IMR-90 (cell line): ENCODE data around the gene DIPK1B. TPM values are rescaled to one million over a fixed set of nuclear protein-coding genes. Genes with fewer than 3 reads are reported as not detected.

Experiments used
- ATAC-seq: fragments of 200-7000 bp; cut with Tn5 transposase; 2 replicates; pipeline ENCODE4 v1.9.1; 2020; ENCODE audit warnings: low read depth, mild to moderate bottlenecking, moderate library complexity
- BruUV-seq: library from RNA; stranded (reverse); fragments of 400-500 nt; replicated peaks from 2 replicates; lab custom pipeline; 2021; lab: Mats Ljungman, UMichigan
- CTCF ChIA-PET: fragments of 300-600 bp; formaldehyde crosslinking; extraction: SDS; loops from one replicate; lab custom pipeline; 2021; ENCODE audit warnings: antibody characterized with exemption; lab: Yijun Ruan, JAX
- POLR2A ChIA-PET: fragments of 300-600 bp; sonication (Branson Sonifier 250); formaldehyde crosslinking; loops from one replicate; lab custom pipeline; 2022; ENCODE audit warnings: antibody characterized with exemption; ENCODE audit not compliant: unreplicated experiment; lab: Charles Lee
- DNase-seq: peaks from one replicate; pipeline ENCODE4 v3.0.0; 2013
- H2AFZ ChIP-seq: replicated peaks from 2 replicates; pipeline ENCODE3; 2013; ENCODE audit warnings: low read length, mild to moderate bottlenecking; ENCODE audit not compliant: poor library complexity
- H2AK5ac ChIP-seq: 2 replicates; pipeline ENCODE4 v1.6.1; 2013; ENCODE audit warnings: low read depth, low read length, inconsistent platforms
- H2AK9ac ChIP-seq: replicated peaks from 2 replicates; pipeline ENCODE3; 2013; ENCODE audit warnings: mild to moderate bottlenecking, low read depth, low read length, moderate library complexity; ENCODE audit not compliant: poor library complexity
- H2BK120ac ChIP-seq: 2 replicates; pipeline ENCODE4 v1.6.1; 2013; ENCODE audit warnings: low read depth, low read length, inconsistent platforms
- H2BK15ac ChIP-seq: 3 replicates; pipeline ENCODE4 v1.6.1; 2013; ENCODE audit warnings: low read depth, low read length, inconsistent platforms
- H2BK20ac ChIP-seq: 2 replicates; pipeline ENCODE4 v1.6.1; 2013; ENCODE audit warnings: low read depth, mild to moderate bottlenecking, inconsistent platforms, low read length, moderate library complexity
- H2BK5ac ChIP-seq: 2 replicates; pipeline ENCODE4 v1.6.1; 2013; ENCODE audit warnings: mild to moderate bottlenecking, low read depth, low read length, inconsistent platforms; ENCODE audit not compliant: poor library complexity, severe bottlenecking
- H3K14ac ChIP-seq: replicated peaks from 2 replicates; pipeline ENCODE4 v1.6.1; 2013; ENCODE audit warnings: low read depth, low read length, inconsistent platforms
- H3K18ac ChIP-seq: 2 replicates; pipeline ENCODE4 v1.6.1; 2013; ENCODE audit warnings: low read depth, low read length, control low read depth
- H3K23ac ChIP-seq: 2 replicates; pipeline ENCODE4 v1.6.1; 2013; ENCODE audit warnings: low read depth, low read length, inconsistent platforms
- H3K27ac ChIP-seq: 2 replicates; pipeline ENCODE4 v1.5.1; 2013; ENCODE audit warnings: mild to moderate bottlenecking, control low read depth, low read length; ENCODE audit not compliant: insufficient read depth
- H3K27me3 ChIP-seq: 2 replicates; pipeline ENCODE4 v1.6.1; 2013; ENCODE audit warnings: low read length; ENCODE audit not compliant: control insufficient read depth, insufficient read depth
- H3K36me3 ChIP-seq: 2 replicates; pipeline ENCODE4 v1.6.1; 2013; ENCODE audit warnings: low read length, mixed read lengths; ENCODE audit not compliant: control insufficient read depth, insufficient read depth
- H3K4ac ChIP-seq: 2 replicates; pipeline ENCODE4 v1.6.1; 2013; ENCODE audit warnings: low read depth, low read length, inconsistent platforms
- H3K4me1 ChIP-seq: 2 replicates; pipeline ENCODE4 v1.6.1; 2013; ENCODE audit warnings: low read length, mixed read lengths; ENCODE audit not compliant: control insufficient read depth, insufficient read depth
- H3K4me2 ChIP-seq: 2 replicates; pipeline ENCODE4 v1.6.1; 2013; ENCODE audit warnings: low read depth, mild to moderate bottlenecking, control low read depth, low read length, moderate library complexity
- H3K4me3 ChIP-seq: 2 replicates; pipeline ENCODE4 v1.5.1; 2013; ENCODE audit warnings: low read depth, mild to moderate bottlenecking, control low read depth, low read length, moderate library complexity; ENCODE audit not compliant: insufficient read depth
- H3K56ac ChIP-seq: 2 replicates; pipeline ENCODE4 v1.6.1; 2013; ENCODE audit warnings: low read length, inconsistent platforms; ENCODE audit not compliant: insufficient read depth; ENCODE audit errors: extremely low read depth
- H3K79me1 ChIP-seq, 2 experiments: 2 replicates each; pipeline ENCODE4 v1.6.1; 2013; ENCODE audit warnings: low read length in 2 of 2, inconsistent platforms in 1 of 2, low read depth in 1 of 2
- H3K9ac ChIP-seq: 2 replicates; pipeline ENCODE4 v1.6.1; 2013; ENCODE audit warnings: low read depth, low read length, control low read depth
- H3K9me1 ChIP-seq: 2 replicates; pipeline ENCODE4 v1.6.1; 2013; ENCODE audit warnings: low read length, inconsistent platforms; ENCODE audit not compliant: insufficient read depth
- H3K9me3 ChIP-seq: 2 replicates; pipeline ENCODE4 v1.6.1; 2013; ENCODE audit warnings: low read length; ENCODE audit not compliant: control insufficient read depth, insufficient read depth
- H4K20me1 ChIP-seq: 2 replicates; pipeline ENCODE4 v1.6.1; 2013; ENCODE audit warnings: low read length, inconsistent platforms; ENCODE audit not compliant: insufficient read depth
- H4K5ac ChIP-seq: 2 replicates; pipeline ENCODE4 v1.6.1; 2013; ENCODE audit warnings: mild to moderate bottlenecking, low read depth, low read length, control low read depth
- H4K8ac ChIP-seq, 2 experiments: 2 replicates each; pipeline ENCODE4 v1.6.1; 2013; ENCODE audit warnings: low read depth in 2 of 2, low read length in 2 of 2, control low read depth in 1 of 2, inconsistent platforms in 1 of 2
- H4K91ac ChIP-seq: 2 replicates; pipeline ENCODE4 v1.6.1; 2013; ENCODE audit warnings: low read depth, low read length, inconsistent platforms; ENCODE audit not compliant: insufficient read depth
- BHLHE40 ChIP-seq: fragments of 150-350 bp; IDR thresholded peaks from 2 replicates; pipeline ENCODE4 v1.6.1; 2016; ENCODE audit warnings: mild to moderate bottlenecking, low read depth, low read length
- CHD1 ChIP-seq: IDR thresholded peaks from 2 replicates; pipeline ENCODE4 v1.6.1; 2012; ENCODE audit warnings: low read depth, low read length, improper control_type of control experiment
- FOS ChIP-seq: fragments of 150-350 bp; IDR thresholded peaks from 2 replicates; pipeline ENCODE4 v1.6.1; 2016; ENCODE audit warnings: low read depth, low read length
- MAZ ChIP-seq: IDR thresholded peaks from 2 replicates; pipeline ENCODE4 v1.6.1; 2012; ENCODE audit warnings: low read depth, mild to moderate bottlenecking, low read length, improper control_type of control experiment, moderate library complexity, borderline replicate concordance
- MXI1 ChIP-seq: IDR thresholded peaks from 2 replicates; pipeline ENCODE4 v1.6.1; 2012; ENCODE audit warnings: low read depth, mild to moderate bottlenecking, low read length, moderate library complexity, borderline replicate concordance
- NFE2L2 ChIP-seq: fragments of 150-350 bp; IDR thresholded peaks from 2 replicates; pipeline ENCODE4 v1.6.1; 2016; ENCODE audit warnings: low read depth, mild to moderate bottlenecking, low read length
- POLR2A ChIP-seq: IDR thresholded peaks from 2 replicates; pipeline ENCODE4 v1.6.1; 2012; ENCODE audit warnings: mild to moderate bottlenecking, low read depth, low read length
- RAD21 ChIP-seq: IDR thresholded peaks from 2 replicates; pipeline ENCODE4 v1.6.1; 2012; ENCODE audit warnings: low read length, improper control_type of control experiment
- RCOR1 ChIP-seq: IDR thresholded peaks from 2 replicates; pipeline ENCODE4 v1.6.1; 2012; ENCODE audit warnings: mild to moderate bottlenecking, low read length, improper control_type of control experiment; ENCODE audit not compliant: insufficient replicate concordance
- RFX5 ChIP-seq: IDR thresholded peaks from 2 replicates; pipeline ENCODE4 v1.8.0; 2012; ENCODE audit warnings: low read depth, mild to moderate bottlenecking, low read length, moderate library complexity
- WGBS, 2 experiments: methylation state at CpG; one replicate each; pipeline versions ENCODE4 v1.1.5 to v1.1.7; 2013; ENCODE audit warnings: missing lambda C conversion rate in 2 of 2; ENCODE audit not compliant: insufficient read length in 1 of 2; ENCODE audit errors: extremely low coverage in 2 of 2; 5-methylcytosine and 5-hydroxymethylcytosine counted together
- dilution Hi-C: fragments of 300-500 bp; cut with HindIII; formaldehyde crosslinking; loops from one replicate; pipeline ENCODE4 v1.14.3; 2018; ENCODE audit warnings: low sequenced_read_pairs; ENCODE audit not compliant: unreplicated experiment
- in situ Hi-C: fragments of 300-500 bp; cut with MboI; formaldehyde crosslinking; loops from 3 replicates; pipeline ENCODE4 v1.14.3; 2019; ENCODE audit warnings: low sequenced_read_pairs, inconsistent platforms, mixed read lengths
- intact Hi-C: fragments of 100-400 bp; cut with micrococcal nuclease; formaldehyde crosslinking; loops from 2 replicates; pipeline ENCODE4 v1.10.0; 2022
- polyA plus RNA-seq, 3 experiments: library from polyadenylated mRNA; depleted of rRNA; stranded (reverse); fragments of >200 nt; gene quantifications; 2 replicates each; pipeline ENCODE4 v1.2.3, GENCODE V29; 2012; ENCODE audit warnings: low replicate concordance in 1 of 3
- total RNA-seq: library from RNA; depleted of rRNA; stranded (reverse); fragments of >200 nt; gene quantifications from 2 replicates; pipeline ENCODE4 v1.2.3, GENCODE V29; 2012
- TF ChIP-seq, protein P1 (sequence below): conservative IDR thresholded peaks from 2 replicates; pipeline ENCODE4 v1.5.1; 2012; ENCODE audit warnings: mild to moderate bottlenecking, low read depth, low read length, improper control_type of control experiment

DIPK1B gene
- total and polyA plus RNA-seq, 2 of the 4 experiments (the other 2 are of a cell fraction), result 3.4 to 7.1 TPM

GRCh38 chr9:136748666-136749611 is 36.6 kb downstream of the DIPK1B start (continued):
- TF ChIP-seq, protein P1, sequence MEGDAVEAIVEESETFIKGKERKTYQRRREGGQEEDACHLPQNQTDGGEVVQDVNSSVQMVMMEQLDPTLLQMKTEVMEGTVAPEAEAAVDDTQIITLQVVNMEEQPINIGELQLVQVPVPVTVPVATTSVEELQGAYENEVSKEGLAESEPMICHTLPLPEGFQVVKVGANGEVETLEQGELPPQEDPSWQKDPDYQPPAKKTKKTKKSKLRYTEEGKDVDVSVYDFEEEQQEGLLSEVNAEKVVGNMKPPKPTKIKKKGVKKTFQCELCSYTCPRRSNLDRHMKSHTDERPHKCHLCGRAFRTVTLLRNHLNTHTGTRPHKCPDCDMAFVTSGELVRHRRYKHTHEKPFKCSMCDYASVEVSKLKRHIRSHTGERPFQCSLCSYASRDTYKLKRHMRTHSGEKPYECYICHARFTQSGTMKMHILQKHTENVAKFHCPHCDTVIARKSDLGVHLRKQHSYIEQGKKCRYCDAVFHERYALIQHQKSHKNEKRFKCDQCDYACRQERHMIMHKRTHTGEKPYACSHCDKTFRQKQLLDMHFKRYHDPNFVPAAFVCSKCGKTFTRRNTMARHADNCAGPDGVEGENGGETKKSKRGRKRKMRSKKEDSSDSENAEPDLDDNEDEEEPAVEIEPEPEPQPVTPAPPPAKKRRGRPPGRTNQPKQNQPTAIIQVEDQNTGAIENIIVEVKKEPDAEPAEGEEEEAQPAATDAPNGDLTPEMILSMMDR, result no peak

- Histone ChIP-seq H2AK5ac (no peak overlapping the region), H2BK5ac (no peak overlapping the region), H3K4me3 (no peak overlapping the region), H2BK15ac (no peak overlapping the region), H3K14ac (no peak overlapping the region), H3K4ac (no peak overlapping the region), H2AFZ (no peak overlapping the region), H2BK20ac (no peak overlapping the region), H3K4me2 (no peak overlapping the region), H3K9me3 (peaks cover 7% of the 10 kb centered on the region), H4K20me1 (no peaks in the 10 kb centered on the region), H3K9me1 (no peaks in the 10 kb centered on the region), H3K79me1 (no peaks in the 10 kb centered on the region), H3K36me3 (no peaks in the 10 kb centered on the region), H3K56ac (no peak overlapping the region), H3K27me3 (peaks cover 13% of the 10 kb centered on the region), H3K27ac (no peak overlapping the region), H3K4me1 (no peaks in the 10 kb centered on the region), H3K9ac (no peak overlapping the region), H3K18ac (no peak overlapping the region), H2BK120ac (no peak overlapping the region), H4K91ac (no peak overlapping the region), H3K23ac (no peak overlapping the region), H4K8ac (no peak overlapping the region), H2AK9ac (no peak overlapping the region), H4K5ac (no peak overlapping the region)
- dilution Hi-C loops (no loop called here), in situ Hi-C loops (no loop called here), intact Hi-C loops (no loop called here)
- WGBS, 2 experiments, result no CpG with 5 or more reads among the region's 2 CpGs
- DNase-seq (peak; percentile 55), ATAC-seq (peak; percentile 80)
- TF ChIP-seq BHLHE40, result no peak
- TF ChIP-seq MAZ, result no peak
- no peak for TF ChIP-seq CHD1
- TF ChIP-seq RFX5, result no peak
- no peak for TF ChIP-seq RCOR1
- TF ChIP-seq POLR2A, result no peak
- TF ChIP-seq RAD21, result no peak
- no peak for TF ChIP-seq MXI1
- TF ChIP-seq NFE2L2, result no peak
- no peak for TF ChIP-seq FOS
- ChIA-PET POLR2A (no interaction called here), CTCF (interaction anchor here (1.0 kb wide), 1 partner anchor 12 kb away, joined by 3 read pairs; no protein-coding TSS in a partner anchor)
- BruUV-seq, result no TSS peak
Observed at GRCh38 chr9:136750526-136750925, 38.2 kb downstream of the DIPK1B start.
